H9 (cell line): Measurements from ENCODE around the gene AMOTL1. TPM values are rescaled to one million over a fixed set of nuclear protein-coding genes. Genes with fewer than 3 reads are reported as not detected.
A peak's percentile ranks its signal among the peaks of the same experiment; 100 is the strongest.

Experiments
- DNase-seq: peaks from one replicate; pipeline ENCODE4 v3.0.0-alpha.2; 2017
- H2AFZ ChIP-seq: one replicate; pipeline ENCODE4 v1.6.1; 2013; ENCODE audit warnings: mild to moderate bottlenecking, low read length, control low read depth, moderate library complexity
- H2AK5ac ChIP-seq: 2 replicates; pipeline ENCODE4 v1.6.1; 2013; ENCODE audit warnings: low read length, control low read depth, mixed read lengths; ENCODE audit not compliant: insufficient read length
- H2BK120ac ChIP-seq: one replicate; pipeline ENCODE4 v1.6.1; 2013; ENCODE audit warnings: low read depth, mild to moderate bottlenecking, low read length, control low read depth, inconsistent platforms; ENCODE audit not compliant: poor library complexity, severe bottlenecking
- H2BK12ac ChIP-seq: 2 replicates; pipeline ENCODE4 v1.6.1; 2013; ENCODE audit warnings: low read length, control low read depth, mixed read lengths, low read depth; ENCODE audit not compliant: insufficient read length
- H2BK15ac ChIP-seq: 2 replicates; pipeline ENCODE4 v1.6.1; 2013; ENCODE audit warnings: low read depth, low read length, control low read depth
- H2BK20ac ChIP-seq: one replicate; pipeline ENCODE4 v1.6.1; 2013; ENCODE audit warnings: low read depth, mild to moderate bottlenecking, low read length, control low read depth, inconsistent platforms; ENCODE audit not compliant: poor library complexity, severe bottlenecking
- H2BK5ac ChIP-seq: 2 replicates; pipeline ENCODE4 v1.6.1; 2013; ENCODE audit warnings: low read length, control low read depth, mixed read lengths; ENCODE audit not compliant: insufficient read length
- H3K14ac ChIP-seq: 2 replicates; pipeline ENCODE4 v1.6.1; 2013; ENCODE audit warnings: low read length, control low read depth; ENCODE audit not compliant: insufficient read depth
- H3K18ac ChIP-seq: 2 replicates; pipeline ENCODE4 v1.6.1; 2013; ENCODE audit warnings: low read depth, mild to moderate bottlenecking, mixed read lengths, low read length, control low read depth; ENCODE audit not compliant: insufficient read length
- H3K23ac ChIP-seq: 2 replicates; pipeline ENCODE4 v1.6.1; 2013; ENCODE audit warnings: low read length, control low read depth, mixed read lengths, low read depth; ENCODE audit not compliant: insufficient read length
- H3K23me2 ChIP-seq: 2 replicates; pipeline ENCODE4 v1.6.1; 2013; ENCODE audit warnings: low read depth, mild to moderate bottlenecking, mixed read lengths, low read length, control low read depth; ENCODE audit not compliant: insufficient read length, poor library complexity, severe bottlenecking
- H3K27ac ChIP-seq: 2 replicates; pipeline ENCODE4 v1.5.1; 2013; ENCODE audit warnings: low read length, control low read depth, mixed read lengths, low read depth; ENCODE audit not compliant: insufficient read length
- H3K27me3 ChIP-seq: 2 replicates; pipeline ENCODE4 v1.6.1; 2013; ENCODE audit warnings: low read length, control low read depth, inconsistent platforms; ENCODE audit not compliant: insufficient read depth
- H3K4ac ChIP-seq: 2 replicates; pipeline ENCODE4 v1.6.1; 2013; ENCODE audit warnings: low read depth, mild to moderate bottlenecking, control low read depth, inconsistent platforms, low read length, moderate library complexity
- H3K4me1 ChIP-seq: 2 replicates; pipeline ENCODE4 v1.6.1; 2013; ENCODE audit warnings: low read length, control low read depth, inconsistent platforms; ENCODE audit not compliant: insufficient read depth
- H3K4me2 ChIP-seq: 2 replicates; pipeline ENCODE4 v1.6.1; 2013; ENCODE audit warnings: low read length, control low read depth, mixed read lengths; ENCODE audit not compliant: insufficient read length, insufficient read depth
- H3K56ac ChIP-seq: 2 replicates; pipeline ENCODE4 v1.6.1; 2013; ENCODE audit warnings: low read depth, mild to moderate bottlenecking, mixed read lengths, low read length, control low read depth; ENCODE audit not compliant: insufficient read length
- H3K79me1 ChIP-seq: 2 replicates; pipeline ENCODE4 v1.6.1; 2013; ENCODE audit warnings: low read depth, mild to moderate bottlenecking, moderate library complexity, low read length, control low read depth, inconsistent platforms; ENCODE audit not compliant: insufficient read depth, poor library complexity, severe bottlenecking
- H3K79me2 ChIP-seq: 2 replicates; pipeline ENCODE4 v1.6.1; 2013; ENCODE audit warnings: low read length, control low read depth, inconsistent platforms; ENCODE audit not compliant: insufficient read depth
- H3K9ac ChIP-seq: 2 replicates; pipeline ENCODE4 v1.6.1; 2013; ENCODE audit warnings: low read length, control low read depth, mixed read lengths; ENCODE audit not compliant: insufficient read length; ENCODE audit errors: extremely low read depth
- H3K9me3 ChIP-seq: one replicate; pipeline ENCODE4 v1.6.1; 2013; ENCODE audit warnings: low read depth, low read length, inconsistent platforms; ENCODE audit not compliant: control insufficient read depth
- H3T11ph ChIP-seq: one replicate; pipeline ENCODE4 v1.6.1; 2013; ENCODE audit warnings: mild to moderate bottlenecking, low read length, control low read depth, inconsistent platforms
- H4K20me1 ChIP-seq: one replicate; pipeline ENCODE4 v1.6.1; 2013; ENCODE audit not compliant: control insufficient read depth, insufficient read length, insufficient read depth
- H4K5ac ChIP-seq: 2 replicates; pipeline ENCODE4 v1.6.1; 2013; ENCODE audit warnings: low read depth, mild to moderate bottlenecking, mixed read lengths, low read length, control low read depth; ENCODE audit not compliant: insufficient read length
- H4K8ac ChIP-seq: replicated peaks from 2 replicates; pipeline ENCODE4 v1.6.1; 2013; ENCODE audit warnings: low read length, control low read depth, mixed read lengths, low read depth; ENCODE audit not compliant: insufficient read length
- H4K91ac ChIP-seq: 2 replicates; pipeline ENCODE4 v1.6.1; 2013; ENCODE audit warnings: low read depth, mild to moderate bottlenecking, moderate library complexity, mixed read lengths, low read length, control low read depth; ENCODE audit not compliant: insufficient read length
- H3K27ac Mint-ChIP-seq, 3 experiments: 2 replicates in 2 of 3; 3 replicates in 1 of 3; pipeline ENCODE4 v1.8.0; 2020 to 2021; ENCODE audit warnings: mixed read lengths in 3 of 3, mild to moderate bottlenecking in 1 of 3, moderate library complexity in 1 of 3
- H3K27me3 Mint-ChIP-seq: 2 replicates; pipeline ENCODE4 v1.8.0; 2021; ENCODE audit warnings: low read depth, mild to moderate bottlenecking, moderate library complexity, mixed read lengths
- H3K36me3 Mint-ChIP-seq, 3 experiments: 2 replicates in 2 of 3; 3 replicates in 1 of 3; pipeline ENCODE4 v1.8.0; 2020 to 2021; ENCODE audit warnings: low read depth in 3 of 3, mixed read lengths in 3 of 3; ENCODE audit not compliant: insufficient read depth in 1 of 3
- H3K4me1 Mint-ChIP-seq, 2 experiments: 2 replicates each; pipeline ENCODE4 v1.8.0; 2020; ENCODE audit warnings: mixed read lengths in 2 of 2
- H3K4me3 Mint-ChIP-seq, 2 experiments: 2 replicates in 1 of 2; 3 replicates in 1 of 2; pipeline ENCODE4 v1.8.0; 2020 to 2021; ENCODE audit warnings: mild to moderate bottlenecking in 2 of 2, mixed read lengths in 2 of 2, moderate library complexity in 1 of 2
- H3K9me3 Mint-ChIP-seq, 2 experiments: 2 replicates in 1 of 2; 3 replicates in 1 of 2; pipeline ENCODE4 v1.8.0; 2020; ENCODE audit warnings: mild to moderate bottlenecking in 2 of 2, mixed read lengths in 2 of 2, moderate library complexity in 1 of 2
- WGBS: extraction: QIAGEN DNeasy Blood & Tissue Kit; methylation state at CpG from one replicate; pipeline ENCODE4 v1.1.7; 2013; ENCODE audit warnings: missing lambda C conversion rate, low lambda C conversion rate, mixed read lengths; ENCODE audit not compliant: insufficient read length; ENCODE audit errors: extremely low coverage; 5-methylcytosine and 5-hydroxymethylcytosine counted together
- total RNA-seq: library from RNA; stranded (reverse); gene quantifications from 2 replicates; pipeline ENCODE4 v1.2.1, GENCODE V29; 2021
- TF ChIP-seq, protein P1 (sequence below): fragments of 200-600 bp; sonication (generic); conservative IDR thresholded peaks from 3 replicates; pipeline ENCODE4 v1.8.0; 2021; ENCODE audit warnings: antibody characterized with exemption, mild to moderate bottlenecking

The AMOTL1 gene
- total RNA-seq, 1 experiment from 2014 or later: 18.5 TPM

DNA sequence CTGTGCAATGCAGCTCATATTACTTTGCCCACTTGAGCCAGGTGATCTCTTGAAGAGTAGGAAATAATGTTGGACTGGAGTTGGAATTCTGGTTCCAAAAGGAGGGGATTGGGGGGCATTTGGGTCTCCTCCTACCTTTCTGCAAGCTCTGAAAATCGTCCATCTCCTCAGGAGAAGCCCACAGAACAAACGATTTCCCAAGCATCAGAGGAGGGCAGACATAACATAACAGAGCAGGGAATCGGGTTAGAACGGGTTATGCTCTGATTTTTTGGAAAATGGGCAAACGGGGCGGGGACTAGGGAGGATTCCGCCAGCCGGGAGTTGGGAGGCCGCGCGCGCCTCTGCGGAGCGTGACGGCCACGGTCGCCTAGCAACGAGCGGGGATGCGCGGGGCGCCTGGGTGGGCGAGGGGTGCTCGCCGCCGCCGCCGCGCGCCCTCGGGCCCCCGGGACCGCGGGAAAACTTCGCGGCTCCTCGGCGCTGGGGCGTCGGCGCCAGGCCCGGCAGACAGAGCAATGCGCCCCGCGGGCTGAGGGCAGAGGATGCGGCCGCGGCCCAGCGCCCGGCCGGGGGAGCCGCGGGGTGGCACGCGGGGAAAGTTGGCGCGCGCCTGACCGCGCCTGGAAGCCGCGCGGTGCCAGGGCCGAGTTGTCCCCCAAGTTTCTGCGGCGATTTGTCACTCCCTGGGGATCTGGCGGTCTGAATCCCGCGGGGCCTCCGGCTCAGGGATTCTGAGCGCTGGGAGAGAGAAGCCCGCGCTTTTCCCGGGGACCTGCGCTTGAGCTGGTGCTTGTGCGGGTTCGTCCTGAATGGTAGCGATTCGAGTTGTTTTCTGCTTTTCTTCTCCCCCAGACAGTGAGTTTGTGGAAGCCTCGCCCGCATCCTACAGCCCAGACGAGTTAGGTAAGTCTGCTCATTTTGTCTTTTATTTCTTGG, 27.8 kb upstream of the AMOTL1 start:
- H2AFZ ChIP-seq: no peak overlapping the region
- H3K4me1 ChIP-seq: no peaks in the 10 kb centered on the region; the same call in 1 of the 2 replicates
- H3K79me1 ChIP-seq: no peaks in the 10 kb centered on the region
- H4K91ac ChIP-seq: no peak overlapping the region
- H3K27me3 ChIP-seq: no peaks in the 10 kb centered on the region; the same call in 1 of the 2 replicates
- DNase-seq: peak; percentile 42
- no CpG with 5 or more reads among the region's 82 CpGs for WGBS
- no peaks in the 10 kb centered on the region for H3K9me3 ChIP-seq
- H4K20me1 ChIP-seq: no peaks in the 10 kb centered on the region
- no peak overlapping the region for H3K27ac ChIP-seq
- H3T11ph ChIP-seq: no peak overlapping the region
- H2BK120ac ChIP-seq: no peak overlapping the region
- no peak overlapping the region for H3K56ac ChIP-seq
- no peaks in the 10 kb centered on the region for H3K79me2 ChIP-seq
- peaks cover 12% of the 10 kb centered on the region for H3K23me2 ChIP-seq
- Mint-ChIP-seq H3K4me3 (peak overlapping the region; percentile 79 to 93), H3K4me1 (peaks cover 14 to 18% of the 10 kb centered on the region in 2 experiments), H3K27ac (peak overlapping the region in 1 of 3 experiments; percentile 83; a peak in 2 of 7 replicates), H3K27me3 (peaks cover 25% of the 10 kb centered on the region), H3K36me3 (no peaks in the 10 kb centered on the region; a peak in 1 of 7 replicates), H3K9me3 (no peaks in the 10 kb centered on the region; a peak in 1 of 5 replicates)
- H2AK5ac ChIP-seq: no peak overlapping the region
- no peak overlapping the region for H2BK5ac ChIP-seq
- H3K14ac ChIP-seq: peak overlapping the region; percentile 24; the same call in 1 of the 2 replicates
- H3K4ac ChIP-seq: no peak overlapping the region
- H2BK20ac ChIP-seq: no peak overlapping the region
- H2BK12ac ChIP-seq: no peak overlapping the region
- no peak overlapping the region for H4K8ac ChIP-seq
- no peak overlapping the region for H4K5ac ChIP-seq
- H3K18ac ChIP-seq: no peak overlapping the region
- no peak overlapping the region for H3K23ac ChIP-seq
- peak overlapping the region; percentile 56 for H3K9ac ChIP-seq
- TF ChIP-seq, protein P1, sequence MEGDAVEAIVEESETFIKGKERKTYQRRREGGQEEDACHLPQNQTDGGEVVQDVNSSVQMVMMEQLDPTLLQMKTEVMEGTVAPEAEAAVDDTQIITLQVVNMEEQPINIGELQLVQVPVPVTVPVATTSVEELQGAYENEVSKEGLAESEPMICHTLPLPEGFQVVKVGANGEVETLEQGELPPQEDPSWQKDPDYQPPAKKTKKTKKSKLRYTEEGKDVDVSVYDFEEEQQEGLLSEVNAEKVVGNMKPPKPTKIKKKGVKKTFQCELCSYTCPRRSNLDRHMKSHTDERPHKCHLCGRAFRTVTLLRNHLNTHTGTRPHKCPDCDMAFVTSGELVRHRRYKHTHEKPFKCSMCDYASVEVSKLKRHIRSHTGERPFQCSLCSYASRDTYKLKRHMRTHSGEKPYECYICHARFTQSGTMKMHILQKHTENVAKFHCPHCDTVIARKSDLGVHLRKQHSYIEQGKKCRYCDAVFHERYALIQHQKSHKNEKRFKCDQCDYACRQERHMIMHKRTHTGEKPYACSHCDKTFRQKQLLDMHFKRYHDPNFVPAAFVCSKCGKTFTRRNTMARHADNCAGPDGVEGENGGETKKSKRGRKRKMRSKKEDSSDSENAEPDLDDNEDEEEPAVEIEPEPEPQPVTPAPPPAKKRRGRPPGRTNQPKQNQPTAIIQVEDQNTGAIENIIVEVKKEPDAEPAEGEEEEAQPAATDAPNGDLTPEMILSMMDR: no peak
- H2BK15ac ChIP-seq: no peak overlapping the region
- peak overlapping the region; percentile 73 for H3K4me2 ChIP-seq
